Tibial nerve (tissue), 4 donors: ENCODE results near the gene CD8A. TPM values are rescaled to one million over a fixed set of nuclear protein-coding genes. Genes with fewer than 3 reads are reported as not detected.
A peak's percentile ranks its signal among the peaks of the same experiment; 100 is the strongest.

Experiments
- DNase-seq, 2 donors: peaks; one replicate each; pipeline ENCODE4 v3.0.0-alpha.2; 2019; ENCODE audit warnings: low spot score in 2 of 2
- H3K27ac ChIP-seq, 4 donors: fragments of 200-600 bp; sonication (generic) in 3 of 4; one replicate each; pipeline ENCODE4 v1.5.1; 2017 to 2019; ENCODE audit warnings: mild to moderate bottlenecking in 1 of 4
- H3K27me3 ChIP-seq, 2 donors: fragments of 200-600 bp; sonication (generic) in 1 of 2; one replicate each; pipeline versions ENCODE4 v1.5.1 to v1.6.0; 2017 to 2019
- H3K36me3 ChIP-seq, 3 donors: fragments of 200-600 bp; sonication (generic); one replicate each; pipeline ENCODE4 v1.5.1; 2018 to 2019
- H3K4me1 ChIP-seq, 4 donors: fragments of 200-600 bp; sonication (generic) in 3 of 4; one replicate each; pipeline ENCODE4 v1.5.1; 2017 to 2019
- H3K4me3 ChIP-seq, 4 donors: fragments of 200-600 bp; sonication (generic) in 3 of 4; one replicate each; pipeline ENCODE4 v1.5.1; 2017 to 2019; ENCODE audit warnings: mild to moderate bottlenecking in 1 of 4, moderate library complexity in 1 of 4
- H3K9me3 ChIP-seq, 4 donors: fragments of 200-600 bp; sonication (generic) in 3 of 4; one replicate each; pipeline ENCODE4 v1.5.1; 2017 to 2019
- CTCF ChIP-seq, 5 experiments: fragments of 200-600 bp in 3 of 5; fragments of 450-650 bp in 2 of 5; sonication (generic) in 3 of 5; IDR thresholded peaks; one replicate each; pipeline ENCODE4 v1.5.1; 2016 to 2019; ENCODE audit warnings: antibody characterized with exemption in 5 of 5, mild to moderate bottlenecking in 3 of 5, moderate library complexity in 2 of 5
- EP300 ChIP-seq, 2 donors: sonication (generic); formaldehyde crosslinking; IDR thresholded peaks; one replicate each; pipeline ENCODE4 v1.6.1; 2017; ENCODE audit warnings: antibody characterized with exemption in 2 of 2, mild to moderate bottlenecking in 1 of 2
- POLR2A ChIP-seq, 2 donors: fragments of 450-650 bp; IDR thresholded peaks; one replicate each; pipeline ENCODE4 v1.6.1; 2017; ENCODE audit warnings: antibody characterized with exemption in 2 of 2, mild to moderate bottlenecking in 2 of 2, moderate library complexity in 2 of 2
- WGBS, 2 donors: methylation state at CpG; one replicate each; pipeline ENCODE4 v1.1.5; 2018; 5-methylcytosine and 5-hydroxymethylcytosine counted together
- total RNA-seq, 4 donors: library from RNA; depleted of rRNA; stranded (reverse); fragments of >200 nt; gene quantifications; one replicate each; pipeline ENCODE4 v1.1.0, GENCODE V29; 2016

Gene CD8A
- total RNA-seq, 4 donors from 2014 or later, result 0.63 to 1.8 (median 1.1) TPM; not detected in 1

- WGBS, 2 donors, result 70 to 78% methylated on average over 7 of the region's 7 CpGs
- no peak for DNase-seq
- H3K4me3 ChIP-seq, result no peak overlapping the region
- H3K36me3 ChIP-seq, result no peaks in the 10 kb centered on the region
- TF ChIP-seq POLR2A (IDR thresholded peaks at IDR 0.05) (no peak), EP300 (IDR thresholded peaks at IDR 0.05) (no peak), CTCF (IDR thresholded peaks at IDR 0.05) (no peak)
- no peaks in the 10 kb centered on the region for H3K9me3 ChIP-seq
- H3K27me3 ChIP-seq, result no peaks in the 10 kb centered on the region
- peaks cover 0 to 3% (median 0%) of the 10 kb centered on the region in 4 donors for H3K4me1 ChIP-seq
- no peak overlapping the region for H3K27ac ChIP-seq
Measured at GRCh38 chr2:86832334-86833096, 41.8 kb upstream of the CD8A start.

GRCh38 chr2:86831537-86831936 is 40.8 kb upstream of the CD8A start:
- DNase-seq, result no peak
- no peak for TF ChIP-seq POLR2A (IDR thresholded peaks at IDR 0.05)
- TF ChIP-seq EP300 (IDR thresholded peaks at IDR 0.05), result no peak
- no peak for TF ChIP-seq CTCF (IDR thresholded peaks at IDR 0.05)
- Histone ChIP-seq H3K27me3 (no peaks in the 10 kb centered on the region), H3K36me3 (no peaks in the 10 kb centered on the region), H3K27ac (no peak overlapping the region), H3K4me3 (no peak overlapping the region), H3K9me3 (no peaks in the 10 kb centered on the region), H3K4me1 (no peaks in the 10 kb centered on the region)
- 30 to 38% methylated on average over 2 of the region's 2 CpGs for WGBS, 2 donors

- H3K27me3 ChIP-seq, result peaks cover 0 to 3% of the 10 kb centered on the region in 2 donors
- TF ChIP-seq CTCF (IDR thresholded peaks at IDR 0.05) (no peak), EP300 (IDR thresholded peaks at IDR 0.05) (no peak), POLR2A (IDR thresholded peaks at IDR 0.05) (no peak)
- DNase-seq, result no peak
- no peaks in the 10 kb centered on the region for H3K4me1 ChIP-seq
- WGBS, 2 donors, result 84 to 86% methylated on average over 4 of the region's 4 CpGs
- H3K4me3 ChIP-seq, result no peak overlapping the region
- no peaks in the 10 kb centered on the region for H3K36me3 ChIP-seq
- H3K27ac ChIP-seq, result no peak overlapping the region
- H3K9me3 ChIP-seq, result peaks cover 0 to 18% (median 5%) of the 10 kb centered on the region in 4 donors
Measured at GRCh38 chr2:86826951-86827350, 36.2 kb upstream of the CD8A start.

- Histone ChIP-seq H3K36me3 (no peaks in the 10 kb centered on the region), H3K27me3 (peaks cover 0 to 3% of the 10 kb centered on the region in 2 donors), H3K4me3 (peak overlapping the region in 1 of 4 donors; percentile 14), H3K9me3 (peaks cover 0 to 24% (median 5%) of the 10 kb centered on the region in 4 donors), H3K4me1 (no peaks in the 10 kb centered on the region), H3K27ac (no peak overlapping the region)
- 65 to 66% methylated on average over 14 to 16 of the region's 16 CpGs for WGBS, 2 donors
- no peak for DNase-seq
- no peak for TF ChIP-seq POLR2A (IDR thresholded peaks at IDR 0.05)
- no peak for TF ChIP-seq CTCF (IDR thresholded peaks at IDR 0.05)
- no peak for TF ChIP-seq EP300 (IDR thresholded peaks at IDR 0.05)
Measured at GRCh38 chr2:86825693-86826381, 35.1 kb upstream of the CD8A start.
